Measurements from ENCODE around the gene SETD9.

The SETD9 gene, protein sequence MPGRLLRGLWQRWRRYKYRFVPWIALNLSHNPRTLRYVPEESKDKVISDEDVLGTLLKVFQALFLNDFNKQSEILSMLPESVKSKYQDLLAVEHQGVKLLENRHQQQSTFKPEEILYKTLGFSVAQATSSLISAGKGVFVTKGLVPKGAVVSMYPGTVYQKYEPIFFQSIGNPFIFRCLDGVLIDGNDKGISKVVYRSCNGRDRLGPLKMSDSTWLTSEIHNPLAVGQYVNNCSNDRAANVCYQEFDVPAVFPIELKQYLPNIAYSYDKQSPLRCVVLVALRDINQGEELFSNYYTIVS

DNA sequence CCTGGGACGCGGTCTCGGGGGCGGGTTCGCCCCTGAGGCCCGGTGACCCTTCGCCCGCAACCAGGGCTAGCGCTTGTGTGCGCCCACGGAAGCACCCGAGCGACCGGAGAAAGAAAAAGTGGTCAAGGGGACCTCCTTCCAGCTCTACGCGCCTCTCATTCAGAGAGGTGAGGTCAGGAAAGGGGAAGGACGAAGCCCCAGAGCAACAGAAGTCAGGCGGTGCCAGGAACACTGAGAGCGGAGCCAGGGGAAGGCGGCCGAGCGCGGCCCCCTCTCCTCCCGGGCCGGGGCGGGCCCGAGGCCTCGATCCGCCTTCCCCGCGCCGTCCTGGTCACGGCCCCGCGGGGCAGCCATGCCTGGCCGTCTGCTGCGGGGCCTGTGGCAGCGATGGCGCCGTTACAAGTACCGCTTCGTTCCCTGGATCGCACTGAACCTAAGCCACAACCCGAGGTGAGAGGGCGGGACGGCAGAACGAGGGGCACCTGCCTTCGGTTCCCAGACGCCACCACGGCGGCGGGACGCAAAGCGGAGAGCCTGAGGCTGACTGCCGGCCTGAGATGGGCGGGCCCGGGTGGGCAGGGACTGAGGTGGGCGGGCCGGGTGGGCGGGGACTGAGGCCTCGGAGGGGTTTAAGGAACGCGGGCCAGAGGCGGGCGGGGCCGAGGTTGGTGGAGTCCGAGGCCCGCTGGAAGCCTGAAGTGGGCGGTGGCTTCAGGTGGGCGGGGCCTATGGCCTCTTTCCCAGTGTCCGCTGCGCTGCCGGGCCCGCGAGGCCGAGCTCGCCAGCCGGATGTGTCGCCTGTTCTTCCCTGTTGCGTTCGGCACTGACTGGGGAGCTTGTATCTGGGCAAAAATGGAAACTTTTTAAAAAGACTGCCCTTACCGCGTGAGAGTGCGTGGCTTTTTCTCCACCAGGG, at the start of gene SETD9:
SETD9 (plus strand) TSS at position 303 of the 916 bp plus-strand sequence; CDS start at position 353, 50 bp downstream.
- Histone ChIP-seq H3K9me3 (peaks cover 6% of the 10 kb centered on the region), H3K4me1 (peaks cover 25% of the 10 kb centered on the region), H3K4me2 (peak within 1 kb of the TSS; percentile 92), H3K27ac (peak within 1 kb of the TSS; percentile 86), H3K27me3 (peaks cover 23% of the 10 kb centered on the region), H3K9ac (peak within 1 kb of the TSS; percentile 83), H4K20me1 (no peaks in the 10 kb centered on the region), H3K4me3 (peak within 1 kb of the TSS; percentile 72), H3K36me3 (no peaks in the 10 kb centered on the region; the same call in 1 of the 2 replicates)
- TF ChIP-seq Cebpa-rat (IDR thresholded peaks at IDR 0.05) = no peak

DNA sequence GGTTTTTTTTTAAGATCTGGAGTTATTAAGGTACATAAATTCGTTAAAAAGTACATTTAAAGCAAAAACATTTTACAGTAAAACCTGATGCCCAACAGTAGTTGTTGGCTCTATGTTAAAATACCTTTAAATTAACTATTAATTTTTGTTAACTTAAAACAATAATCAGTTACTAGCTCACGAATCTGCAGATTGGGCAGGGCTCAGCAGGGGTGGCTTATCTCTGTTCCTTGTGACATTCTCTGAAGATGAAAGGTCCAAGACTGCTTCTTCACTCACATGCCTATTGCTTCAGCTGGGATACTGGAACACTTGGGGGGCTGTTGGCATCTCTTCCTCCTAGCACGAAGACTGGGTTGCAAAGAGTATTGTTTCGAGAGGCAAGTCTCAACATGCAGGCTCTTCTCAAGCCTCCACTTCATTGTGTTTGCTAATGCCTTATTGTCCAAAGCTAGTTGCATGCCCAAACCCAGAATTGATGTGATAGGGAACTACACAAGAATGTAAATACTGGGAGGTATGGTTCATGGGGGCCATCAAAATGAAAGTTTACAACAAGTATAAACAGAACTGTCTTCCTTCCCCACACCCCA, 47.4 kb upstream of the SETD9 start:
- Histone ChIP-seq H3K4me2 (no peak overlapping the region), H3K4me3 (no peak overlapping the region), H3K4me1 (peaks cover 9% of the 10 kb centered on the region; the same call in 1 of the 2 replicates), H4K20me1 (peaks cover 99% of the 10 kb centered on the region), H3K36me3 (peaks cover 98% of the 10 kb centered on the region), H3K27ac (peak overlapping the region; percentile 10; the same call in 1 of the 2 replicates), H3K9me3 (no peaks in the 10 kb centered on the region), H3K27me3 (no peaks in the 10 kb centered on the region), H3K9ac (no peak overlapping the region)
- no peak for TF ChIP-seq Cebpa-rat (IDR thresholded peaks at IDR 0.05)

DNA sequence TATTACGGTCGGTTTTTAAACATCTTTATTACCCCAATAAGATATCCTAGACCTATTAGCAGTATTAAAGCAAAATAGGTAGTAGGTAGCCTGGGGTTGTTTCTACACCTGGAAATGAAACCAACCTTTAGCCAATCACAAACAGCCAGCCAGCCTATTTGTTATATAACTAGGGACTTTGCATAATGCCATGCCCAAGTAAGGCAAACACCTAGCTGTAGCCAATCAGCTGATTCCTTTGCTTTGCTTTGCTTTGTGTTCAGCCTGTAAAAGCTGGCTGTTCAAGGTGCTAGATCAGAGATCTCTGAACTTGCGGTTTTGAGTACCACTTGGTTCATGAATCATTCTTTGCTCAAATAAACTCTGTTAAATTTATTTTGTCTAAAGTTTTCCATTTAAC, 46.5 kb upstream of the SETD9 start:
- Histone ChIP-seq H4K20me1 (peaks cover 99% of the 10 kb centered on the region), H3K9me3 (no peaks in the 10 kb centered on the region)

DNA sequence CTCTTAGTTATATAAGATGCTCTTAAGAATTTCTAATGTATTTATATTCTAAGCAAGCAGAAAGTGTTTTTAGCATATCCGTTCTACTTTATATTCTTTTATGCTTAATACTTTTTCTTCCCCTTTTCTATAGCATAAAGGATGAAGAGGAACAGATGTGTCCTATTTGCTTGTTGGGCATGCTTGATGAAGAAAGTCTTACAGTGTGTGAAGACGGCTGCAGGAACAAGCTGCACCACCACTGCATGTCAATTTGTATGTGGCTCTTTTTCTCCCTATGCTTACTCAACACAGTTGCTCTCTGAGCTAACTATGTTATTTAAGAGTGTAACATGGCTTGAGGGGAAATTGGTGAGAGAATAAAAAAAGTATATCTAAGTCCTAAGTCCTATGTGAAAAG, 37.6 kb upstream of the SETD9 start:
- no peak for TF ChIP-seq Cebpa-rat (IDR thresholded peaks at IDR 0.05)
- H3K27ac ChIP-seq = peak overlapping the region; percentile 73; the same call in 1 of the 2 replicates
- no peaks in the 10 kb centered on the region for H3K9me3 ChIP-seq
- H3K27me3 ChIP-seq = no peaks in the 10 kb centered on the region
- H3K4me3 ChIP-seq = no peak overlapping the region
- H4K20me1 ChIP-seq = peaks cover 100% of the 10 kb centered on the region
- peak overlapping the region; percentile 75 for H3K4me2 ChIP-seq
- H3K9ac ChIP-seq = no peak overlapping the region; the same call in 1 of the 2 replicates
- H3K4me1 ChIP-seq = peaks cover 70% of the 10 kb centered on the region
- H3K36me3 ChIP-seq = peaks cover 88% of the 10 kb centered on the region

More for the DNA sequence above, 46.5 kb upstream of the SETD9 start:
- TF ChIP-seq Cebpa-rat (IDR thresholded peaks at IDR 0.05) = no peak
- Histone ChIP-seq H3K4me1 (peaks cover 10% of the 10 kb centered on the region; the same call in 1 of the 2 replicates), H3K4me2 (no peak overlapping the region), H3K27me3 (no peaks in the 10 kb centered on the region), H3K36me3 (peaks cover 96% of the 10 kb centered on the region), H3K27ac (no peak overlapping the region), H3K9ac (no peak overlapping the region), H3K4me3 (no peak overlapping the region)

DNA sequence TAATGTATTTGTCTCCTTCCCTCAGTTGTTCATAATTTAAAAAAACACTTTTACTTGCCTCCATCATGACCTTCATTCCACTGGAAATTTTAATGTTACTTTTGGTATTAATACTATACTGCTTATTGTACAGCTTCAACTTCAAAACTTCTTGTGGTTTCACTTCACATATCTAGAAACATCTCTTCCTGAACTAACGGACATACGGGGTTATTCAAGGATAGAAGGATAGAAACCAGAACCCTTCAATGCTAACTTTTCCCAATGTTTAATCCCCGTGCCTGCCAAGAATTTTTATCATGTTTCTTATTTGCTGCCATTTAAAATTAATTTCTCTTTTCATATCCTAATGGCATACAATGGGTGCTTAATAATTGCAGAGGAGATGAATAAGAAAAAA, 36.3 kb upstream of the SETD9 start:
- peaks cover 90% of the 10 kb centered on the region for H3K36me3 ChIP-seq
- peaks cover 100% of the 10 kb centered on the region for H4K20me1 ChIP-seq
- H3K27ac ChIP-seq = peak overlapping the region; percentile 73

DNA sequence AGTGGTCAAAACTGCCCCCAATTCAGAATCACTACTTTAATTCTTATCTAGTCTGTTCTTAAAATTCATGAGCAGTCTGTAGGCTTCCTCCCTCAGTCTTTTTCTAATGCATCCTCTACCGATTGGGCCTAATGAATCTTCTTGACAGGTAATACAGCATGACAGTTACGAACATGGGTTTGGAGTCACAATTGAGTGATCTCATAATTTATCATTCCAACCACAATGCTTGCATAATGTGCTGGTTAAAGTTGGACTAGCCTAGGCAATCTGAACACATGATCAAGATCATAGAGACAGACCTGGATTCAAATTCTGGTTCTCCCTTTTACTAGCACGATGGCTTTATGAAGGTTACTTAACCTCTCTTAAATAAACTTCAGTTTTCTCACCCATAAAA, 33.1 kb upstream of the SETD9 start:
- H3K4me2 ChIP-seq = no peak overlapping the region
- no peaks in the 10 kb centered on the region for H3K27me3 ChIP-seq
- H3K27ac ChIP-seq = no peak overlapping the region
- H3K4me1 ChIP-seq = peaks cover 36% of the 10 kb centered on the region
- H3K9ac ChIP-seq = no peak overlapping the region
- H4K20me1 ChIP-seq = peaks cover 99% of the 10 kb centered on the region
- H3K9me3 ChIP-seq = no peaks in the 10 kb centered on the region
- H3K4me3 ChIP-seq = no peak overlapping the region
- peaks cover 97% of the 10 kb centered on the region for H3K36me3 ChIP-seq
- no peak for TF ChIP-seq Cebpa-rat (IDR thresholded peaks at IDR 0.05)

More for the DNA sequence above, 36.3 kb upstream of the SETD9 start:
- no peak overlapping the region for H3K4me3 ChIP-seq
- no peaks in the 10 kb centered on the region for H3K27me3 ChIP-seq
- no peak for TF ChIP-seq Cebpa-rat (IDR thresholded peaks at IDR 0.05)
- no peaks in the 10 kb centered on the region for H3K9me3 ChIP-seq
- peak overlapping the region; percentile 60 for H3K9ac ChIP-seq
- H3K4me2 ChIP-seq = peak overlapping the region; percentile 75
- peaks cover 66% of the 10 kb centered on the region for H3K4me1 ChIP-seq

DNA sequence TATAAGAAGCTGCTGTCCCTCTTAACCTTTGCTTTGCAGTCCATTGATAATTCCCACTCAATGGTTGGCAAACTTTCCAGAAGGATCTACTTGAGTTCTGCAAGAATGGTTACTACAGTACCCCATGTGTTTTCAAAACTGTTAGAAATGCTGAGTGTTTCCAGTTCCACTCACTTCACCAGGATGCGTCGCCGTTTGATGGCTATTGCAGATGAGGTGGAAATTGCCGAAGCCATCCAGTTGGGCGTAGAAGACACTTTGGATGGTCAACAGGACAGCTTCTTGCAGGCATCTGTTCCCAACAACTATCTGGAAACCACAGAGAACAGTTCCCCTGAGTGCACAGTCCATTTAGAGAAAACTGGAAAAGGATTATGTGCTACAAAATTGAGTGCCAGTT, 27.8 kb upstream of the SETD9 start:
- no peak overlapping the region for H3K27ac ChIP-seq
- H3K4me1 ChIP-seq = no peaks in the 10 kb centered on the region
- no peak overlapping the region for H3K4me3 ChIP-seq
- H3K9me3 ChIP-seq = no peaks in the 10 kb centered on the region
- no peak overlapping the region for H3K9ac ChIP-seq
- H3K36me3 ChIP-seq = peaks cover 100% of the 10 kb centered on the region
- peaks cover 95% of the 10 kb centered on the region for H4K20me1 ChIP-seq
- no peak overlapping the region for H3K4me2 ChIP-seq
- no peaks in the 10 kb centered on the region for H3K27me3 ChIP-seq
- TF ChIP-seq Cebpa-rat (IDR thresholded peaks at IDR 0.05) = no peak

DNA sequence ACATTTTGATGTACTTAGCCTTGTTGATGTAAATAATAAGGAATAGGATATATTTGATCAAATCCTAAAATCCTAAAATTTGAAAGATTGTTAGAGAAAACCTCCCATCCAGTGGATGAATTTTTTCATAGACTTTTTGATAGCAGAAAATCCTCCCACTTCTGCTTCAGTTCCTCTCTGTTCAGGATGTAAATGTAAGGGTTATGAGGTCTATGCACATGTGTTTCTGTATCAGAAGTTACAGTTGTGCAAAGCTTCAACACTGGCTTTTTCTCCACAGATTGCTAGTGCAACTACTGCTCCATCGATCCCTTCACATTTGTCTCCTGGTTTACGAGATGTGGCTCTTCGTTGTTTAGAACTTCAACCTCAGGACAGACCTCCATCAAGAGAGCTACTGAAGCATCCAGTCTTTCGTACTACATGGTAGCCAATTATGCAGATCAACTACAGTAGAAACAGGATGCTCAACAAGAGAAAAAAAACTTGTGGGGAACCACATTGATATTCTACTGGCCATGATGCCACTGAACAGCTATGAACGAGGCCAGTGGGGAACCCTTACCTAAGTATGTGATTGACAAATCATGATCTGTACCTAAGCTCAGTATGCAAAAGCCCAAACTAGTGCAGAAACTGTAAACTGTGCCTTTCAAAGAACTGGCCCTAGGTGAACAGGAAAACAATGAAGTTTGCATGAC, 16.0 kb upstream of the SETD9 start:
- H3K4me2 ChIP-seq = no peak overlapping the region
- no peak overlapping the region for H3K9ac ChIP-seq
- H3K9me3 ChIP-seq = 0 out of 2 replicates have a peak, but pooled peaks cover 3% of the 10 kb centered on the region
- H3K4me1 ChIP-seq = no peaks in the 10 kb centered on the region
- H3K4me3 ChIP-seq = no peak overlapping the region
- no peak for TF ChIP-seq Cebpa-rat (IDR thresholded peaks at IDR 0.05)
- H3K27ac ChIP-seq = no peak overlapping the region
- H3K36me3 ChIP-seq = peaks cover 78% of the 10 kb centered on the region
- H3K27me3 ChIP-seq = no peaks in the 10 kb centered on the region
- peaks cover 52% of the 10 kb centered on the region for H4K20me1 ChIP-seq

DNA sequence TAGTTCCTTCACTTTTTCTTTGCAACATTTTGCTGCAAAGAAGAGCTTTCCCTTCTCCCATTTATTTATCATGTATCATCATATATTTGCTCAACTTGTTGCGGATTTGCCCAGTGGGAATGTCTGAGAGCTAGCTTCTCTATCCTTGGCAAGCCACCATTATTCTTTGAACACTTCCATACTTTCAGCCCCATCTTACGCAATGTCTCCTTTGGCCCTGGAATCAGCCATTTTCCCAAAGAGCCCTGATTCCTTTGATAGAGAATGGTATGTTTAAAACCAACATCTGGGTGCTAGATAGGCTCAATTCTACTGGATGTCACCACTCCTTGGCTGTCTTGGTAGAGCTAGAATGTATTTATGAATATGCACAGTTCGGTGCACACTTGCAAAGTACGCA, 12.6 kb upstream of the SETD9 start:
- TF ChIP-seq Cebpa-rat (IDR thresholded peaks at IDR 0.05) = peak; percentile 71
- no peak overlapping the region for H3K4me3 ChIP-seq
- H3K4me1 ChIP-seq = peaks cover 19% of the 10 kb centered on the region
- peaks cover 25% of the 10 kb centered on the region for H4K20me1 ChIP-seq
- H3K4me2 ChIP-seq = no peak overlapping the region
- H3K27ac ChIP-seq = no peak overlapping the region
- H3K36me3 ChIP-seq = peaks cover 45% of the 10 kb centered on the region
- no peaks in the 10 kb centered on the region for H3K9me3 ChIP-seq
- H3K27me3 ChIP-seq = no peaks in the 10 kb centered on the region
- no peak overlapping the region for H3K9ac ChIP-seq
